GM23248 (cell line): ENCODE results near the gene VILL. TPM values are rescaled to one million over a fixed set of nuclear protein-coding genes. Genes with fewer than 3 reads are reported as not detected.

ENCODE experiments used
- DNase-seq: peaks from one replicate; pipeline ENCODE4 v3.0.0-alpha.2; 2015
- H2AFZ ChIP-seq: fragments of 200-600 bp; sonication (generic); 2 replicates; pipeline ENCODE4 v1.6.1; 2016; ENCODE audit warnings: antibody characterized with exemption
- H3F3A ChIP-seq: fragments of 200-600 bp; sonication (generic); 2 replicates; pipeline ENCODE4 v1.6.1; 2016; ENCODE audit warnings: mild to moderate bottlenecking, antibody characterized with exemption, mixed run types; ENCODE audit not compliant: insufficient read depth
- H3K27ac ChIP-seq: fragments of 200-600 bp; sonication (generic); 2 replicates; pipeline ENCODE4 v1.5.1; 2016; ENCODE audit warnings: mild to moderate bottlenecking
- H3K27me3 ChIP-seq: fragments of 200-600 bp; sonication (generic); replicated peaks from 2 replicates; pipeline ENCODE4 v1.6.1; 2016; ENCODE audit warnings: mild to moderate bottlenecking; ENCODE audit not compliant: insufficient read depth
- H3K36me3 ChIP-seq: fragments of 200-600 bp; sonication (generic); 2 replicates; pipeline ENCODE4 v1.6.1; 2016; ENCODE audit warnings: low read depth, mild to moderate bottlenecking
- H3K4me1 ChIP-seq: fragments of 200-600 bp; sonication (generic); 2 replicates; pipeline ENCODE4 v1.6.1; 2016; ENCODE audit warnings: mild to moderate bottlenecking; ENCODE audit not compliant: insufficient read depth
- H3K4me2 ChIP-seq: fragments of 200-600 bp; sonication (generic); one replicate; pipeline ENCODE4 v1.6.1; 2016; ENCODE audit warnings: mild to moderate bottlenecking; ENCODE audit not compliant: unreplicated experiment
- H3K4me3 ChIP-seq: fragments of 200-600 bp; sonication (generic); 2 replicates; pipeline ENCODE4 v1.5.1; 2016; ENCODE audit warnings: mild to moderate bottlenecking
- H3K79me2 ChIP-seq: fragments of 200-600 bp; sonication (generic); 2 replicates; pipeline ENCODE4 v1.6.1; 2016; ENCODE audit warnings: mild to moderate bottlenecking; ENCODE audit not compliant: insufficient read depth
- H3K9ac ChIP-seq: fragments of 200-600 bp; sonication (generic); 2 replicates; pipeline ENCODE4 v1.6.1; 2016; ENCODE audit warnings: mild to moderate bottlenecking
- H3K9me2 ChIP-seq: fragments of 200-600 bp; sonication (generic); 2 replicates; pipeline ENCODE4 v1.6.1; 2016; ENCODE audit warnings: mixed run types, mild to moderate bottlenecking, moderate library complexity; ENCODE audit not compliant: insufficient read depth
- H3K9me3 ChIP-seq: fragments of 200-600 bp; sonication (generic); one replicate; pipeline ENCODE4 v1.6.1; 2017; ENCODE audit warnings: low read depth
- H4K20me1 ChIP-seq: fragments of 200-600 bp; sonication (generic); 2 replicates; pipeline ENCODE4 v1.6.0; 2016; ENCODE audit not compliant: insufficient read depth
- EZH2 ChIP-seq: fragments of 200-600 bp; sonication (generic); IDR thresholded peaks from 2 replicates; pipeline ENCODE4 v1.6.1; 2018; ENCODE audit warnings: antibody characterized with exemption, mild to moderate bottlenecking; ENCODE audit not compliant: insufficient read depth, poor library complexity, severe bottlenecking
- EZH2phosphoT487 ChIP-seq: fragments of 200-600 bp; sonication (generic); IDR thresholded peaks from 2 replicates; pipeline ENCODE4 v1.6.1; 2018; ENCODE audit warnings: antibody characterized with exemption, moderate library complexity, mild to moderate bottlenecking, low read depth; ENCODE audit not compliant: insufficient read depth
- WGBS, 2 experiments: methylation state at CpG; one replicate each; pipeline ENCODE4 v1.1.6; 2015 to 2017; ENCODE audit warnings: low lambda C conversion rate in 2 of 2, low coverage in 1 of 2; ENCODE audit errors: missing lambda C conversion rate in 2 of 2; 5-methylcytosine and 5-hydroxymethylcytosine counted together
- in situ Hi-C: fragments of 300-500 bp; cut with MboI; formaldehyde crosslinking; loops from 2 replicates; pipeline ENCODE4 v1.15.0; 2020
- polyA plus RNA-seq: library from polyadenylated mRNA; unstranded; fragments of >200 nt; fragmentation: Nextera tagmentation; extraction: Ambion mirVana; gene quantifications from 2 replicates; pipeline ENCODE4 v1.2.1, GENCODE V29; 2016
- total RNA-seq: library from RNA; depleted of rRNA; stranded (reverse); fragments of >200 nt; shearing (Covaris generic); gene quantifications from 2 replicates; pipeline ENCODE4 v1.2.3, GENCODE V29; 2014

Gene VILL
- total and polyA plus RNA-seq, 2 experiments from 2014 or later = 2.8 to 12.4 TPM

DNA sequence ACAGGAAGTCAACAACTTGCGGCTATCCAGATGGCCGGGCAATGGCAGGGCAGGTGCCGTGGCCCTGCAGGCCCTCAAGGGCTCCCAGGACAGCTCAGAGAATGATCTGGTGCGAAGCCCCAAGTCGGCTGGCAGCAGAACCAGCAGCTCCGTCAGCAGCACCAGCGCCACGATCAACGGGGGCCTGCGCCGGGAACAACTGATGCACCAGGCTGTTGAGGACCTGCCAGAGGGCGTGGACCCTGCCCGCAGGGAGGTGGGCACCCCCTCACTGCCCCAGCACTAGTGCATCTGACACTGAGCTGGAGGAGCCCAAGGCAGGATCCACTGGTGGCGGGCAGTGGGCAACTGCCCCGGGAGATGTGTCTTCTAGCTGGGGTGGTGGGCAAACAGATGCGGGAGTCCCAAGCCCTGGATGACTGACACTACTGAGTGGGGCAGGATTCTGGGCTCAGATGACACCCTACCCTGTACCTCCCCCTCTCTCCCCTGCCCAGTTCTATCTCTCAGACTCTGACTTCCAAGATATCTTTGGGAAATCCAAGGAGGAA, 15.9 kb downstream of the VILL start:
- Histone ChIP-seq H3K4me2 (no peak overlapping the region), H3K79me2 (no peaks in the 10 kb centered on the region), H4K20me1 (no peaks in the 10 kb centered on the region), H3K36me3 (no peaks in the 10 kb centered on the region), H3F3A (no peaks in the 10 kb centered on the region), H3K9me2 (no peaks in the 10 kb centered on the region), H3K9me3 (no peaks in the 10 kb centered on the region), H3K9ac (no peak overlapping the region), H2AFZ (no peak overlapping the region), H3K4me3 (no peak overlapping the region), H3K27me3 (no peaks in the 10 kb centered on the region), H3K4me1 (no peaks in the 10 kb centered on the region), H3K27ac (no peak overlapping the region)
- WGBS, 2 experiments = 90 to 93% methylated on average over 11 to 14 of the region's 16 CpGs
- no peak for DNase-seq
- TF ChIP-seq EZH2 (no peak), EZH2phosphoT487 (no peak)
- in situ Hi-C loops = no loop called here

DNA sequence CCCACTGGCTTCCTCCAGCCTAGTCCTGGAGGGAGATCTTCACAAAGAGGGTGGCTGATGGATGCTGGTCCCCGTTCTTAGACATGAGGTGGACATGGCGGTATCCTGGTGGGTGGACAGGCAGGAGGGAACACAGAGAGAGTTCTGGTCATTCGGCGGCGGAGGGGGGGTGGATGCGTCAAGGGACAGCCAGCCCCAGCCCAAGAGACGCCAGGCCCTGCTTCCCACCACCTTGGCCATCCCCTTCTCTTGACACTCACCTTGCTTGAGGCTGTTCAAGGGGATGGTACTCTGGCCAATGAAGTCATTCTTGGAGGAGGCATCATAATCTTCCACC, 17.1 kb downstream of the VILL start:
- Histone ChIP-seq H3K9me2 (no peaks in the 10 kb centered on the region), H3K9me3 (no peaks in the 10 kb centered on the region), H3K36me3 (no peaks in the 10 kb centered on the region), H3K9ac (no peak overlapping the region), H3K79me2 (no peaks in the 10 kb centered on the region), H3K4me3 (no peak overlapping the region), H3K27me3 (no peaks in the 10 kb centered on the region), H3K4me1 (no peaks in the 10 kb centered on the region), H2AFZ (no peak overlapping the region), H4K20me1 (no peaks in the 10 kb centered on the region), H3F3A (no peaks in the 10 kb centered on the region), H3K27ac (no peak overlapping the region), H3K4me2 (no peak overlapping the region)
- no peak for DNase-seq
- no peak for TF ChIP-seq EZH2phosphoT487
- TF ChIP-seq EZH2 = no peak
- in situ Hi-C loops = no loop called here
- WGBS, 2 experiments = 75 to 82% methylated on average over 7 of the region's 7 CpGs

DNA sequence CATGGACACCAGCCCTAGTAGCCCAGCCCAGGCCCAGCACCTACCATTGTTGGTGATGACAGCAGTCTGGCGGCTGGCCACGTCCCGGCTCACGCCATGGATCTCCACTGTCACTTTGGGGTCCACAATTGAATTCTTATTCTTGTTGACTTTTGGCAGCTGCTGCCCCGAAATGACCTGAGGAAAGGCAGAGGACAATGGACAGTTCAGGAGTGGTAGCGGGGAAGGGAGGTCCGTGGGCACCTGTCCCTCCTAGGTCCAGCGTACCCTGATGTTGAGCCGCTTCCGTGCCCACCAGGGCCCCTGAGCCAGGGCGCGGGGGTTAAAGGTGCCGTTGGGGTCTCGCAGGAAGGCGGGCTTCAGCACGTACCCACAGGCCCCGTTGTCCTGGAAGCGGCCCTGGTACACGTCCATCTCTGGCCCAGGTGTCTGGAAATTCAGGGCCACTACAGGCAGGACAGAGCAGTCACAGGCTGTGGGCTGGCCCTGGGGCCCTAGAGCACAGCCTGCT, 17.7 kb downstream of the VILL start:
- H3K9me3 ChIP-seq = no peaks in the 10 kb centered on the region
- TF ChIP-seq EZH2phosphoT487 (no peak), EZH2 (no peak)
- no peak overlapping the region for H3K9ac ChIP-seq
- H3K79me2 ChIP-seq = no peaks in the 10 kb centered on the region
- no peaks in the 10 kb centered on the region for H3F3A ChIP-seq
- no peaks in the 10 kb centered on the region for H4K20me1 ChIP-seq
- no peaks in the 10 kb centered on the region for H3K36me3 ChIP-seq
- no peak for DNase-seq
- H2AFZ ChIP-seq = no peak overlapping the region
- H3K27ac ChIP-seq = no peak overlapping the region
- H3K4me2 ChIP-seq = no peak overlapping the region
- H3K27me3 ChIP-seq = no peaks in the 10 kb centered on the region
- 94% methylated on average over 17 to 18 of the region's 19 CpGs for WGBS, 2 experiments
- H3K4me3 ChIP-seq = no peak overlapping the region
- H3K9me2 ChIP-seq = no peaks in the 10 kb centered on the region
- in situ Hi-C loops = no loop called here
- no peaks in the 10 kb centered on the region for H3K4me1 ChIP-seq

DNA sequence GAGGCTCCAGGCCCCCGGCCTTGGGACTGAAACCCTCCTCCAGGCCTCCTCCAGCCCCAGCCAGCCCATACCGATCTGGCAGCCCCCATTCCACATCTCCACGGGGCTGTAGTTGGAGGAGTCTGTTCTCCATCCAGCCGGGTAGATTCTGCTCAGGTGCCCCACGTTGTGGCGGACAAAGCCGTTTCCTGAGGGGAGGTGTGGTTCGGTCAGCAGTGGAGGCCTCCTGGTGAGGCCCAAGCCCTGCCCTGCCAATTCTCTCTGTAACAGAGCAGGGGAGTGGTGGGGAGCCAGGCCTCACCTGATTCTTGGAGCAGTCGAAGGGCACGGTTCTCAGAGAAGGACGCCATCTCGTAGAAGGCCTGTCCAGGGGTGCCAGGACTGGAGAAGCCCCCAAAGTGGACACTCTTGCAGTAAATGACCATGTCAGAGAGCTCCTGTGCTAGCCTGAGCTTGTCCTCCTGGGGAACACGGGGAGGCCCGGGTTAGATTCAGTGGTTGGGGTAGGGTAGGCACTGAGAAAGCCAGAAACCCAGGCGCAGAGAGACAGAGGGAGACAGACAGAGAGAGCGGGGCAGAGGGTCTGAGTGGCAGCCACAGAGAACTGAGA, 18.5 kb downstream of the VILL start:
- H3F3A ChIP-seq = no peaks in the 10 kb centered on the region
- H3K9me3 ChIP-seq = no peaks in the 10 kb centered on the region
- H3K4me2 ChIP-seq = no peak overlapping the region
- no peak overlapping the region for H2AFZ ChIP-seq
- H4K20me1 ChIP-seq = no peaks in the 10 kb centered on the region
- in situ Hi-C loops = no loop called here
- H3K36me3 ChIP-seq = no peaks in the 10 kb centered on the region
- H3K9ac ChIP-seq = no peak overlapping the region
- TF ChIP-seq EZH2phosphoT487 (no peak), EZH2 (no peak)
- no peak for DNase-seq
- no peak overlapping the region for H3K27ac ChIP-seq
- H3K4me3 ChIP-seq = no peak overlapping the region
- no peaks in the 10 kb centered on the region for H3K4me1 ChIP-seq
- H3K9me2 ChIP-seq = no peaks in the 10 kb centered on the region
- no peaks in the 10 kb centered on the region for H3K79me2 ChIP-seq
- no peaks in the 10 kb centered on the region for H3K27me3 ChIP-seq
- 85 to 86% methylated on average over 16 of the region's 16 CpGs for WGBS, 2 experiments
